Duodenal mucosa (tissue), 2 donors: ENCODE results near the gene HCRTR1.

Experiments used
- H3K27ac ChIP-seq: one replicate; pipeline ENCODE4 v1.7.0; 2013; ENCODE audit warnings: low read depth, low read length
- H3K27me3 ChIP-seq, 2 donors: one replicate each; pipeline ENCODE4 v1.7.0; 2013; ENCODE audit warnings: low read length in 2 of 2, control low read depth in 1 of 2; ENCODE audit not compliant: insufficient read depth in 2 of 2, control insufficient read depth in 1 of 2
- H3K36me3 ChIP-seq, 2 donors: one replicate each; pipeline ENCODE4 v1.7.0; 2013; ENCODE audit warnings: low read length in 2 of 2, control low read depth in 1 of 2; ENCODE audit not compliant: insufficient read depth in 2 of 2, control insufficient read depth in 1 of 2
- H3K4me1 ChIP-seq, 2 donors: one replicate each; pipeline ENCODE4 v1.7.0; 2013; ENCODE audit warnings: low read length in 2 of 2, control low read depth in 1 of 2; ENCODE audit not compliant: insufficient read depth in 2 of 2, control insufficient read depth in 1 of 2
- H3K4me3 ChIP-seq, 2 donors: one replicate each; pipeline ENCODE4 v1.7.0; 2013; ENCODE audit warnings: low read length in 2 of 2, low read depth in 1 of 2
- H3K9ac ChIP-seq, 2 donors: one replicate each; pipeline ENCODE4 v1.7.0; 2013; ENCODE audit warnings: low read length in 2 of 2, low read depth in 1 of 2
- H3K9me3 ChIP-seq, 2 donors: one replicate each; pipeline ENCODE4 v1.7.0; 2013; ENCODE audit warnings: low read length in 2 of 2, control low read depth in 1 of 2; ENCODE audit not compliant: control insufficient read depth in 1 of 2

The HCRTR1 gene

GRCh38 chr1:31640964-31641363, 23.5 kb downstream of the HCRTR1 start:
- no peak overlapping the region for H3K9ac ChIP-seq

GRCh38 chr1:31642366-31642765, 24.9 kb downstream of the HCRTR1 start:
- Histone ChIP-seq H3K4me1 (peaks cover 45 to 50% of the 10 kb centered on the region in 2 donors), H3K9me3 (no peaks in the 10 kb centered on the region), H3K27me3 (no peaks in the 10 kb centered on the region), H3K27ac (no peak overlapping the region), H3K4me3 (no peak overlapping the region), H3K36me3 (peaks cover 0 to 2% of the 10 kb centered on the region in 2 donors), H3K9ac (no peak overlapping the region)

More at GRCh38 chr1:31640964-31641363, 23.5 kb downstream of the HCRTR1 start:
- no peaks in the 10 kb centered on the region for H3K9me3 ChIP-seq
- H3K4me1 ChIP-seq, result peaks cover 55 to 64% of the 10 kb centered on the region in 2 donors
- no peaks in the 10 kb centered on the region for H3K27me3 ChIP-seq
- no peak overlapping the region for H3K27ac ChIP-seq
- no peak overlapping the region for H3K4me3 ChIP-seq
- peaks cover 0 to 2% of the 10 kb centered on the region in 2 donors for H3K36me3 ChIP-seq

- Histone ChIP-seq H3K27ac (no peak overlapping the region), H3K9ac (no peak overlapping the region), H3K36me3 (peaks cover 0 to 2% of the 10 kb centered on the region in 2 donors), H3K4me3 (no peak overlapping the region), H3K9me3 (no peaks in the 10 kb centered on the region), H3K27me3 (no peaks in the 10 kb centered on the region), H3K4me1 (peaks cover 40 to 46% of the 10 kb centered on the region in 2 donors)
These were observed 25.4 kb downstream of the HCRTR1 start for GRCh38 chr1:31642897-31643296.

- Histone ChIP-seq H3K4me1 (peaks cover 28 to 34% of the 10 kb centered on the region in 2 donors), H3K27ac (peak overlapping the region; percentile 97)
These were observed 26.6 kb downstream of the HCRTR1 start for GRCh38 chr1:31643976-31644559.

GRCh38 chr1:31644560-31645273, 27.2 kb downstream of the HCRTR1 start, which contains the start of gene PEF1:
PEF1 (minus strand) TSS chr1:31644876; CDS start chr1:31644864, 12 bp downstream.
- H3K9ac ChIP-seq, result peak within 1 kb of the TSS; percentile 90 to 94
- H3K4me1 ChIP-seq, result peaks cover 22 to 28% of the 10 kb centered on the region in 2 donors
- peak within 1 kb of the TSS; percentile 97 for H3K27ac ChIP-seq
- peaks cover 0 to 2% of the 10 kb centered on the region in 2 donors for H3K36me3 ChIP-seq
- no peaks in the 10 kb centered on the region for H3K27me3 ChIP-seq
- peak within 1 kb of the TSS; percentile 89 to 90 for H3K4me3 ChIP-seq
- H3K9me3 ChIP-seq, result no peaks in the 10 kb centered on the region

More at GRCh38 chr1:31643976-31644559, 26.6 kb downstream of the HCRTR1 start:
- Histone ChIP-seq H3K9ac (peak overlapping the region; percentile 90 to 94), H3K27me3 (no peaks in the 10 kb centered on the region), H3K36me3 (peaks cover 0 to 2% of the 10 kb centered on the region in 2 donors), H3K9me3 (no peaks in the 10 kb centered on the region), H3K4me3 (peak overlapping the region; percentile 89 to 90)

GRCh38 chr1:31645274-31645568, 27.7 kb downstream of the HCRTR1 start:
- Histone ChIP-seq H3K27me3 (no peaks in the 10 kb centered on the region), H3K4me1 (peaks cover 22 to 28% of the 10 kb centered on the region in 2 donors)

GRCh38 chr1:31646259-31646960, 28.9 kb downstream of the HCRTR1 start:
- no peak overlapping the region for H3K9ac ChIP-seq
- no peak overlapping the region for H3K4me3 ChIP-seq
- H3K27me3 ChIP-seq, result no peaks in the 10 kb centered on the region
- H3K4me1 ChIP-seq, result peaks cover 25 to 39% of the 10 kb centered on the region in 2 donors
- no peak overlapping the region for H3K27ac ChIP-seq
- no peaks in the 10 kb centered on the region for H3K36me3 ChIP-seq
- H3K9me3 ChIP-seq, result no peaks in the 10 kb centered on the region

More at GRCh38 chr1:31645274-31645568, 27.7 kb downstream of the HCRTR1 start:
- H3K36me3 ChIP-seq, result peaks cover 0 to 2% of the 10 kb centered on the region in 2 donors
- H3K9me3 ChIP-seq, result no peaks in the 10 kb centered on the region
- H3K27ac ChIP-seq, result peak overlapping the region; percentile 97
- peak overlapping the region; percentile 89 to 90 for H3K4me3 ChIP-seq
- H3K9ac ChIP-seq, result peak overlapping the region; percentile 90 to 94

- H3K27me3 ChIP-seq, result no peaks in the 10 kb centered on the region
- H3K27ac ChIP-seq, result no peak overlapping the region
- H3K4me1 ChIP-seq, result peaks cover 25 to 40% of the 10 kb centered on the region in 2 donors
- no peak overlapping the region for H3K4me3 ChIP-seq
- H3K9ac ChIP-seq, result no peak overlapping the region
- no peaks in the 10 kb centered on the region for H3K36me3 ChIP-seq
- no peaks in the 10 kb centered on the region for H3K9me3 ChIP-seq
These were observed 29.6 kb downstream of the HCRTR1 start for GRCh38 chr1:31647106-31647505.

GRCh38 chr1:31648190-31648589, 30.7 kb downstream of the HCRTR1 start:
- Histone ChIP-seq H3K4me3 (no peak overlapping the region), H3K9me3 (no peaks in the 10 kb centered on the region), H3K9ac (no peak overlapping the region), H3K27me3 (no peaks in the 10 kb centered on the region), H3K27ac (no peak overlapping the region), H3K4me1 (peaks cover 21 to 31% of the 10 kb centered on the region in 2 donors), H3K36me3 (peaks cover 0 to 2% of the 10 kb centered on the region in 2 donors)
